PC-3 (cell line): Measurements from ENCODE around the gene SNX17. TPM values are rescaled to one million over a fixed set of nuclear protein-coding genes. Genes with fewer than 3 reads are reported as not detected.

ENCODE experiments used
- ATAC-seq: fragments of 200-7000 bp; cut with Tn5 transposase; 2 replicates; pipeline ENCODE4 v1.9.1; 2020; ENCODE audit warnings: mild to moderate bottlenecking, moderate library complexity
- BruUV-seq: library from RNA; stranded (reverse); fragments of 400-500 nt; replicated peaks from 2 replicates; lab custom pipeline; 2021; lab: Mats Ljungman, UMichigan
- CTCF ChIA-PET: fragments of 300-600 bp; sonication (Branson Sonifier 250); formaldehyde crosslinking; loops from one replicate; lab custom pipeline; 2022; ENCODE audit warnings: antibody characterized with exemption; lab: Charles Lee
- POLR2A ChIA-PET: fragments of 300-600 bp; sonication (Branson Sonifier 250); formaldehyde crosslinking; loops from one replicate; lab custom pipeline; 2022; ENCODE audit warnings: antibody characterized with exemption; ENCODE audit not compliant: unreplicated experiment; lab: Charles Lee
- DNase-seq: peaks from one replicate; pipeline ENCODE4 v3.0.0-alpha.2; 2015
- H2AFZ ChIP-seq: fragments of 300-600 bp; sonication (generic); 2 replicates; pipeline ENCODE4 v1.6.0; 2016; ENCODE audit warnings: antibody characterized with exemption, low read length
- H3F3A ChIP-seq: fragments of 300-600 bp; sonication (generic); one replicate; pipeline ENCODE4 v1.6.0; 2017; ENCODE audit warnings: antibody characterized with exemption, low read length, control low read depth, mild to moderate bottlenecking; ENCODE audit not compliant: unreplicated experiment
- H3K27ac ChIP-seq: fragments of 300-600 bp; sonication (generic); 2 replicates; pipeline ENCODE4 v1.5.1; 2016; ENCODE audit warnings: mild to moderate bottlenecking, low read length
- H3K27me3 ChIP-seq: fragments of 300-600 bp; sonication (generic); 2 replicates; pipeline ENCODE4 v1.6.1; 2016; ENCODE audit warnings: low read length, mixed read lengths
- H3K36me3 ChIP-seq: fragments of 300-600 bp; sonication (generic); 2 replicates; pipeline ENCODE4 v1.6.1; 2016; ENCODE audit warnings: low read depth, mixed run types, low read length, mixed read lengths
- H3K4me1 ChIP-seq: fragments of 300-600 bp; sonication (generic); 2 replicates; pipeline ENCODE4 v1.5.1; 2016; ENCODE audit warnings: low read length; ENCODE audit not compliant: insufficient read depth
- H3K4me2 ChIP-seq: fragments of 300-600 bp; sonication (generic); 2 replicates; pipeline ENCODE4 v1.6.0; 2016; ENCODE audit warnings: low read length
- H3K4me3 ChIP-seq: fragments of 300-600 bp; sonication (generic); 2 replicates; pipeline ENCODE4 v1.5.1; 2016; ENCODE audit warnings: mild to moderate bottlenecking, low read length, mixed read lengths
- H3K79me2 ChIP-seq: fragments of 300-600 bp; sonication (generic); 2 replicates; pipeline ENCODE4 v1.6.1; 2017; ENCODE audit warnings: low read length, mixed read lengths
- H3K9ac ChIP-seq: fragments of 300-600 bp; sonication (generic); 2 replicates; pipeline ENCODE4 v1.6.0; 2016; ENCODE audit warnings: mild to moderate bottlenecking, low read length
- H3K9me2 ChIP-seq: fragments of 300-600 bp; sonication (generic); replicated peaks from 2 replicates; pipeline ENCODE4 v1.6.1; 2016; ENCODE audit warnings: mixed run types, low read length, mixed read lengths
- H3K9me3 ChIP-seq: fragments of 300-600 bp; sonication (generic); 2 replicates; pipeline ENCODE4 v1.6.1; 2016; ENCODE audit warnings: low read length, mixed read lengths
- H4K20me1 ChIP-seq: fragments of 300-600 bp; sonication (generic); 2 replicates; pipeline ENCODE4 v1.6.1; 2016; ENCODE audit warnings: low read length, mixed read lengths
- CTCF ChIP-seq: fragments of 300-600 bp; sonication (generic); conservative IDR thresholded peaks from 2 replicates; pipeline ENCODE4 v1.5.1; 2017; ENCODE audit warnings: antibody characterized with exemption, low read depth, mild to moderate bottlenecking, low read length
- EZH2 ChIP-seq: fragments of 300-600 bp; sonication (generic); IDR thresholded peaks from one replicate; pipeline ENCODE4 v1.6.1; 2017; ENCODE audit warnings: antibody characterized with exemption, mild to moderate bottlenecking, low read length; ENCODE audit not compliant: unreplicated experiment
- EZH2phosphoT487 ChIP-seq: fragments of 300-600 bp; sonication (generic); IDR thresholded peaks from 2 replicates; pipeline ENCODE4 v1.6.1; 2018; ENCODE audit warnings: mild to moderate bottlenecking, antibody characterized with exemption, low read length, borderline replicate concordance
- intact Hi-C: fragments of 100-400 bp; cut with micrococcal nuclease; formaldehyde crosslinking; loops from 2 replicates; pipeline ENCODE4 v1.9.0; 2023
- total RNA-seq: library from RNA; depleted of rRNA; stranded (reverse); fragments of >200 nt; gene quantifications from 2 replicates; pipeline ENCODE4 v1.2.3, GENCODE V29; 2014

SNX17 gene
- total RNA-seq, 1 experiment from 2014 or later: 110 TPM

GRCh38 chr2:27370816-27371620 lies 602 bp downstream of the SNX17 start:
- ChIA-PET CTCF (no interaction called here), POLR2A (interaction anchor here (0.6 to 1.1 kb wide), 2 partner anchors 9 to 341 kb away, joined by 5 to 6 read pairs; no protein-coding TSS in a partner anchor)
- peak overlapping the region; percentile 98 for H3K4me2 ChIP-seq
- DNase-seq: peak; percentile 50
- no peaks in the 10 kb centered on the region for H3K27me3 ChIP-seq
- H3K9ac ChIP-seq: peak overlapping the region; percentile 93
- H3K9me2 ChIP-seq: no peaks in the 10 kb centered on the region
- TF ChIP-seq EZH2: no peak
- TF ChIP-seq EZH2phosphoT487: no peak
- TF ChIP-seq CTCF: no peak
- peak overlapping the region; percentile 68 for H2AFZ ChIP-seq
- H3F3A ChIP-seq: no peaks in the 10 kb centered on the region
- peak overlapping the region; percentile 51 for H3K27ac ChIP-seq
- BruUV-seq: no TSS peak
- peaks cover 35% of the 10 kb centered on the region for H3K4me1 ChIP-seq
- H3K4me3 ChIP-seq: peak overlapping the region; percentile 76
- peak; percentile 21 for ATAC-seq
- intact Hi-C loops: loop anchor here (1.0 kb wide), 3 partner anchors 15 to 300 kb away; partner anchors contain the start of genes GTF3C2 and OST4
- H3K9me3 ChIP-seq: no peaks in the 10 kb centered on the region
- H3K79me2 ChIP-seq: peaks cover 48% of the 10 kb centered on the region
- peaks cover 30% of the 10 kb centered on the region for H3K36me3 ChIP-seq
- H4K20me1 ChIP-seq: no peaks in the 10 kb centered on the region

GRCh38 chr2:27372937-27373336 lies 2.5 kb downstream of the SNX17 start:
- Histone ChIP-seq H3K27ac (no peak overlapping the region), H3K9me2 (no peaks in the 10 kb centered on the region), H3K79me2 (peaks cover 47% of the 10 kb centered on the region), H3K27me3 (no peaks in the 10 kb centered on the region), H3K4me3 (no peak overlapping the region), H3K9ac (no peak overlapping the region), H3K36me3 (peaks cover 32% of the 10 kb centered on the region; the same call in 1 of the 2 replicates), H4K20me1 (no peaks in the 10 kb centered on the region), H3F3A (no peaks in the 10 kb centered on the region), H2AFZ (no peak overlapping the region), H3K4me1 (peaks cover 35% of the 10 kb centered on the region), H3K4me2 (peak overlapping the region; percentile 98; the same call in 1 of the 2 replicates), H3K9me3 (no peaks in the 10 kb centered on the region)
- ChIA-PET CTCF (no interaction called here), POLR2A (no interaction called here)
- intact Hi-C loops: no loop called here
- TF ChIP-seq EZH2: no peak
- no peak for TF ChIP-seq EZH2phosphoT487
- DNase-seq: peak; percentile 16
- no peak for ATAC-seq
- no TSS peak for BruUV-seq

- H3K79me2 ChIP-seq: peaks cover 41% of the 10 kb centered on the region
- no peak overlapping the region for H3K4me2 ChIP-seq
- intact Hi-C loops: no loop called here
- H3K4me1 ChIP-seq: peaks cover 30% of the 10 kb centered on the region
- H3K36me3 ChIP-seq: peaks cover 31% of the 10 kb centered on the region; the same call in 1 of the 2 replicates
- H3F3A ChIP-seq: no peaks in the 10 kb centered on the region
- H3K9ac ChIP-seq: no peak overlapping the region
- H3K27me3 ChIP-seq: no peaks in the 10 kb centered on the region
- no peak overlapping the region for H3K27ac ChIP-seq
- TF ChIP-seq CTCF (no peak), EZH2 (no peak), EZH2phosphoT487 (no peak)
- no peaks in the 10 kb centered on the region for H4K20me1 ChIP-seq
- no peak overlapping the region for H2AFZ ChIP-seq
- H3K4me3 ChIP-seq: no peak overlapping the region
- no peaks in the 10 kb centered on the region for H3K9me2 ChIP-seq
- H3K9me3 ChIP-seq: no peaks in the 10 kb centered on the region
- no TSS peak for BruUV-seq
- DNase-seq (no peak), ATAC-seq (no peak)
- ChIA-PET CTCF (no interaction called here), POLR2A (no interaction called here)
Observed at GRCh38 chr2:27373567-27373966, 3.2 kb downstream of the SNX17 start.
